ENCODE data around the gene ZNF785.
"Not testable (repeated sequence)": the region's sequence is repeated elsewhere in the genome, so short reads cannot be mapped to it uniquely, and the experiment has no call there.

ZNF785 gene

DNA sequence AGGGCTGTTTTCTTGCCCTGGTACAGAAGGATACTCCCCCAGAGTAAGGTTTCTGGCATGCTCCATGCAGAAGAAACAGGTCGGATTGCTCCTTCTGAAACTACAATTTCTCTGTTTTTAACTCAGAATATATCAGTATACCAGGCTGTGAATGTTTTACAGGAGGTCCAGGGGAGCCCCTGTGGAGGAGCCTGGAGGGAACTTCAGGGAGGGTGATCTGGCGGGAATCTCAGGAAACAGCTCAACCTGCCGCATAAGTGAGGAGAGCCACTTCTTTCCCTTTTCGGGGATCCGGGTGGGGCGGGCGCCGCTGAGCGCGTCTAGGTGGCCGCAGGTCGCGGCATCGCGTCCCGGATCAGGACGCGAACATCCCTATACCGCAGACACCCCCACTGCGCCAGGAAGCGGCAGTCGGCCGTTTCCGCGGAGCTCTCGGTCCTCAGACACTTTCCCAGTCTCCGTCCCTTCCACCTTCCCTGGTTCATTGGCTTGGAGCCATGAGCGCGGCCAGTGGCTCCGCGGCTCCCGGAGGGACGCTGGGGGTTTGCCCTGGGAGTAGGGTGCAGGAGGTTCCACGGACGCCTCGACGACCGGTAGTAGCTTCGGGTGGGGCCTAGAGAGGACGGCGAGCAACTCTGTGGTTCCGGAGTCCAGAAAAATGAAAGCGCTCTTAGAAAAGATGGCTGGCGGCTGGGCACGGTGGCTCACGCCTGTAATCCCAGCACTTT is 24.2 kb downstream of the ZNF785 start:
- peak; percentile 34 for DNase-seq

DNA sequence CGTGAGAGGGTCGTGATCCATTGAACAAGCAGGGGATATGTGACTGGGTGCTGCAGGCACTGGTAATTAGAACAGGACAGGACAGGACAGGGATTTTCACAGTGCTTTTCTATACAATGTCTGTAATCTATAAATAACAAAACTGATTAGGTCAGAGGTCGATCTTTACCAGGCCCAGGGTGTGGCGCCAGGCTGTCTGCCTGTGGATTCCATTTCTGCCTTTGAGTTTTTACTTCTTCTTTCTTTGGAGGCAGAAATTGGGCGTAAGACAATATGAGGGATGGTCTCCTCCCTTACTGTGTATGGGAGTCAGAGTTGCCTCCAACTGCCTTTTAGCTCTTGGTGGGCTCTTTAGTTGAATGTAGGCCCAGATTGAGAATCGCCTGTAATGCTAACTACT is 25.8 kb downstream of the ZNF785 start:
- no peak for DNase-seq

DNA sequence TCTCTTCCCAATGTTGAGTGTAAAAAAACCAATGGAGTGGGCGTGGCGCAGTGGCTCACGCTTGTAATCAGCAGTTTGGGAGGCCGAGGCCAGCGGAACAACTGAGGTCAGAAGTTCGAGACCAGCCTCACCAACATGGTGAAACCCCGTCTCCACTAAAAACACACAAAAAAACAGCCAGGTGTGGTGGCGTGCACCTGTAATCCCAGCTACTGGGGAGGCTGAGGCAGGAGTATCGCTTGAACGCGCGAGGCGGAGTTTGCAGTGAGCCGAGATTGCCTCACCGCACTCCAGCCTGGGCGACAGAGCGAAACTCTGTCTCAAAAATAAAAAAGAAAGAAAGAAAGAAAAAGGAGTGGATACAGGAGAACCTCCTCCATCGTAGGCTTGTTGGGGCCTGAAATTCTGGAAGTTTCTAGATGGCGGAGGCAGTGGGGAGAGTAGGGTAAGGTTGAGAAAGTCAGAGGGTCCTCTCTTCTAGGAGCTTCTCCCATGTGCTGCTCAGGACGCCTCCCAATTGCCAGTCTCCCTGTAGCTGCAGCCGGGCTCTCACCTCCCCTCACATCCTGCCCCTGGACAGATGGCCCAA is 26.6 kb downstream of the ZNF785 start:
- no peak for DNase-seq

DNA sequence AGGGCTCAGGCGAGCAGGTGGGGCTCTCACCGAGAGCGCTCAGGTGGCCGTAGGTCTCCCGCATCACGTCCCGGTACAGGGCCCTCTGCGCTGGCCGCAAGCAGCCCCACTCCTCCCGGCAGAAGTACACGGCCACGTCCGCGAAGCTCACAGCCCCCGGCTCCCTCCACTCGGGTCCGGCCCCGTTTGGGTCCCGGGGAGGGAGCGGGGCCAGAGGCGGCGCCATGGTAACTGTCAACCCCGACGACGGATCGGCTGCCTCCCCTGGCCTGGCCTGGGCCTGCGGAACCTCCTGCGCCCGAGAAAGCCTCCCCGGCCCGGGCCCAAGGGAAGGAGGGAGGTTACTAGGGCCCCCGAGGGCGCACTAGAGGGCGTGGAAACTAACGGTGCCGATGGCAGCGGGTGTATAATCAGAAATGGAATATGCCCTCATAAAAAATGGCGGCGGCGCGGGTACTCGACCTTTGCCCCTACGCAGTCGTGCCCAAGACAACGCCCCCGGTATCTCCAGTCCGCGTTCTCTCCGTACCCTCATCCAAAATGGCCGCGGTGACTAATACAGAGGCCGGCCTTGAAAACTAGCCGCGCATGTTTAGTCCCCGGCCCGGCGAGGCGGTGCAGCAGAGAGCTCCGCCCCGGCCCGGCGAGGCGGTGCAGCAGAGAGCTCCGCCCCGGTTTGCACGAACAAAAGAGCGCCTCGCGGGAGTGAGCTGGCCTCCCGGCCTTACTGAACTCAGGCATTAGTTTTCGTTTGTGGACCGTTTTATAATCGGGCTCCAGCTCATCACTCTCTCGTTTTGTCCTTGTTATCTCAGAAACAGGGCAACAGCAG is 27.3 kb downstream of the ZNF785 start, which contains the start of gene ZNF764:
TSS of gene ZNF764 (minus strand) at position 418 of the 832 bp plus-strand sequence. CDS start at position 226, 192 bp downstream.
- peak; percentile 99 for DNase-seq

DNA sequence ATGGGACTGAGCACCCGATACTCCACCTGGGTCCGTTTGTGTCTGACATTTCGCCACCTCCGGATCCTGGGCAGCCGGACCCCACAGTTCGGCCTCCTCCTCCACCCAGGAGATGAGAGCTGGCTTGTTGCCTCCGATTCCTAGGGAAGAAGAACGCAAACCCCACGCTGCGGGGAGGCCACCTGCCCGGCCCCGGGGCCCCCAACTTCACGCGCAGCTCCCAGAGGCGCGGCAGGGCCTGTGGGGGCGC is 27.9 kb downstream of the ZNF785 start:
- DNase-seq = no peak

DNA sequence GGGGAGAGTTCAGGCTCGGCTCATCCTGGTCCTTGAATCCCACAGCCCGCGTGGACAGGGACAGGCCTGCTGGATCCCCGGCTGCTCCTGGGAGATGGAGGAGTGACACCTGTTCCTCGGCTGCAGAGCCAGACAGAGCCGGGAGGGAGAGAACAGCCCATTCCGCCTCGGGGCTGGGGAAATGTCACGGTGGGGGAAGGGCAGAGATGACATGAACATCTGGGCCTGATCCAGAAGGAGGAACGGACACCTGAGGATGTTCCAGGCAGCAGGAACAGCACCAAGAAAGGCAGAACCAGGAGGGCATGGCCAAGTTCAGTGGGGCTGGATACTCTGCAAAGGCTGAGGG is 29.4 kb downstream of the ZNF785 start:
- DNase-seq = no peak

DNA sequence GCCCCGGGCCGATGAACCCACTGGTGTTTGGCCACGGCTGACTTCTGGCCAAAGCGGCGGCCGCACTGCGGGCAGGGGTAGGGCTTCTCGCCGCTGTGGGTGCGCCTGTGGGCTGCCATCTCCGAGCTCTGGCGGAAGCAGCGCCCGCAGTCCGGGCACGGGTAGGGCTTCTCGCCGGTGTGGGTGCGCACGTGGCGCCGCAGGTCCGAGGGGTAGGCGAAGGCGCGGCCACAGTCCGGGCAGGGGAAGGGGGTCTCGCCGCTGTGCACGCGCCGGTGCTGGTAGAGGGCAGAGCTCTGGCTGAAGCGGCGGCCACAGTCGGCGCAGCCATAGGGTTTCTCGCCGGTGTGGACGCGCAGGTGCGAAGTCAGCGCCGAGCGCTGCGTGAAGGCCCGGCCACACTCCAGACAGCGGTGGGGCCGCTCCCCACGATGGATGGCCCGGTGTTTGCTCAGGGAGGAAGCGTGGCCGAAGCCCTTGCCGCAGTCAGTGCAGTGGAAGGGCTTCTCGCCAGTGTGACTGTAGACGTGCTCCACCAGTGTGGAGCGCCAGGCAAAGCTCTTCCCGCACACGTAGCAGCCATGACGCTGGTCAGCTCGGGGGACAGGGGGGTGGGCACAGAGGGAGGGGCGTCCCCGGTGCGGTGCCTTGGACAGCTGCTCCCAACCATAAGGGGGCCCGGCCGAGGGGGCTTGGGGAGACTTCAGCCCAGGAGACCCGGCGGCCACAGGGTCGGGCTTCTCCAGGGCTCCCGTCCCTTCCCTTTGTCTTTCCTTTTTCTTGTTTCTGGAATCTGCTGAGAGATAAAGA is 30.0 kb downstream of the ZNF785 start:
- no peak for DNase-seq

DNA sequence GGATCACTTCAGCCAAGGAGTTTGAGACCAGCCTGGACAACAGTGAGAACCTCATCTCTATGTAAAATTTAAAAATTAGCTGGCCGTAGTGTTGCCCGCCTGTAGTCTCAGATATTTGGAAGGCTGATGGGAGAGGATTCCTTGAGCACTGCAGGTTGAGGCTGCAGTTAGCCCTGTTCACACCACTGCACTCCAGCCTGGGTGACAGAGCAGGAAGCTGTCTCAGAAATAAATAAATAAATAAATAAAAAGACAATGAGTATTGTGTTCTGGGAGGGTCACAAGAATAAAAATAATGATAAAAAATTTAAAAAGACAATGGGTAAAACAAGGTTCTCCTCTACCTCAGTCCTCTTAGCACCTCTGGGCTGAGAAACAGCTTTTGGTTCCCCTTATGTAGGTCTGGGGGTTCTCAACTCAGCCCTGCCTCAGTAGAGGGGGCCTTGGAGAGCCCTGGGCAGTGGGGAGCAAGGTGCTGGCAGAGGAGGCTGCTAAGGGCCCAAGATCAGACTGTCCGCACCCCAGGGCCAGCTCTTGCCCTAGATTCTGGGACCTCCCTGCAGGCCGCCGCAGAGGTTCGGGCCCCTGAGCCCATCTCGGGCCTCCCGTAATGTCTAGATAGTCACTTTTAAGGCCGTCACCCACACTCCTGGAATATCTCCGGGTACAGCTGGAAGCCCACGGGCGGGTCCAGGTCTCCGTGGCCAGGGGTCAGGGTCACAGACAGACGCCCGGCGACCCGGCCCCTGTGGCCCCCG is 30.8 kb downstream of the ZNF785 start:
- no peak for DNase-seq

DNA sequence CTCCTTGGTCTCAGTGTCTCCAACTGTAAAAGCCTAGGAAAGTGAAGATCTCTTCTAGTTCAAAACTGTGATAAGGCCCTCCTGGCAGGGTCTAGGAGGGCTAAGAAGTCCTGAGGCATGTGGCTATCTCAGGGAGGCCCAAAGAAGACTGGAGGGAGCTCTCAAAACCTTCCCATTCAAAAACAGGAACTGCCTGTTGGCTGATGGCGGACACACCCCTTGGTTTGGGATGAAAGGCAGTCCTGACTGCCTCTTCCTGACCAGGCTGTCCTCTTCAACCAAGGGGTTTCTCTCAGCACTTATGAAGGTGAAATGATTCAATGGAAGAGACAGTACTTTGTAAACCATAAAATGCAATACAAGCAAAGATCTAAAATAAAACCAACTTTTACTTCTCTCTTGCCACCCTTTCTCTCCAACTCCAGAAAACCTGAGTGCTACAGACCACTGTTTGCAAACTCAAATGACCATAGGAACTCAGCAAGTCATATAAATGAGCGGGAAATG is 32.1 kb downstream of the ZNF785 start:
- no peak for DNase-seq

DNA sequence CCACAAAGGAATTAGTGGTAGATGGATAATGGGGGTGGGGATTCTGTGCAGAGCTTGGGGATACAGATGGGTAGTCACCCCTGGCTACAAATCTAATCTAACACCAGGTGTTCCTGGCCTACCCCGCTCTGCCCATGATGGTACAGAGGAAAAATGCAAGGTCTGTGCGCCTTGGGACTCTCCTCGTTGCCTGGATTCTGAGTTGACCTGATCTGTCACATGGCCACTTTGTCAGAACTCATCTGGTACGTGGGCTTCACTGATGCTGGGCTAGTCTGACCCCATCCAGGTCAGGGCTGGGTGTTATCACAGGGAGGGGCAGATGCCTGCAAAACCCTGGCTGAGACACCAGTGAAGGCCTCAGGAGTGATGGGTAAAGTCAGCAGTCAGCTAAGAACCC is 32.5 kb downstream of the ZNF785 start:
- no peak for DNase-seq

DNA sequence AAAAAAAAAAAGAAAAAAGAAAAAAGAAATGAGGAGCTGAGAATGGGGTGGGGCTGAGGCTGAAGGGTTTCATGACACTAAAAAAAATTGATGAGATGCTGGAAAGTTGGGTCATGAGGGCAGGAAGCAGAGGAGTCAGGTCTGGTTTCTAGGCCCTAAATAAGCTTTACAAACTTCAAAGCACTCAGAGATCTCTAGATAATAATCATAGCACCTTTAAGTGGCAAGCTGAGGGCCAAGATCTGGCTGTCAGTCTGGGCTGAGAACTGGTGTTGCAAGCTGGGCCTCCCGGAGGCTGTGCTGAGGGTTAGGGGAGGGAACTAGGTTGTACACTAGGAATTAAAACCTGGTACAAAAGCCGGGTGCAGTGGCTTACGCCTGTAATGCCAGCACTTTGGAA is 33.7 kb downstream of the ZNF785 start:
- peak; percentile 82 for DNase-seq

DNA sequence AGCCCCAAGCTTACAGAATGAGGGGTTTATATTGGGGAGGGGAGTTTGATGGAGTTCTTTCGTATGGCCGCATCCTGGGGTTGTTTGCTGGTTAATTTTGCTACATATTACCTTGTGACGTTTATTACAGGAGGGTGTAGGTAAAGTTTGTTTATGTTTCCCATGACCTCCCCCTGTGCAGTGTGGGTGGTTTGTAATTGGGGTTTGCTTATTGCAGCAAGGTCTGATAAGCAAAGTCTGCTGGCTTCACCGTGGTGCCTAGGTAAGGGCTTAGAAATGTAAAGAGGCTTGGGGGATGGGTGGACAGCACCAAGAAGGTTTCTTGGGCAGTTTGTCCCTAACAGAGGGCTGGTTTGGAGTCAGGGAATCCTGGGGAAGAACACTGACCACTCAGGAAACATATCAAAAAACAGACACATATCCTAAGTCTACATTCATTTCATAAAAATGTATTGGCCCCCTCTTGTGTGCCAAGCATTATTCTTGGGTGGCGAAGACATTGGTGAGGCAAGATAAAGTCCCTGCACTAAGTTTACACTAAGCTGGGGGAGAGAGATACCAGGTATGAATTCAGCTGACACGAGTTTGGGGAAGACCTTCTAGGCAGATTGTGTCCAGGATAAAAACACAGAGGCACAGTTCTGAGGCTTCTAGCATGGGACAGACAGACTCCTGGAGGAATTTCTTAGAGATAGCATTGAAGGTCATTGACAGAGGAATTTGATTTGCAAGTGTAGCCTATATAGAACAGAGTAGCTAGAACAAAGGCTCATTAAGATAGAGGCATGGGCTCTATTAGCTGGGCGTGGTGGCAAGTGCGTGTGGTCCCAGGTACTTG is 36.9 kb downstream of the ZNF785 start:
- no peak for DNase-seq

DNA sequence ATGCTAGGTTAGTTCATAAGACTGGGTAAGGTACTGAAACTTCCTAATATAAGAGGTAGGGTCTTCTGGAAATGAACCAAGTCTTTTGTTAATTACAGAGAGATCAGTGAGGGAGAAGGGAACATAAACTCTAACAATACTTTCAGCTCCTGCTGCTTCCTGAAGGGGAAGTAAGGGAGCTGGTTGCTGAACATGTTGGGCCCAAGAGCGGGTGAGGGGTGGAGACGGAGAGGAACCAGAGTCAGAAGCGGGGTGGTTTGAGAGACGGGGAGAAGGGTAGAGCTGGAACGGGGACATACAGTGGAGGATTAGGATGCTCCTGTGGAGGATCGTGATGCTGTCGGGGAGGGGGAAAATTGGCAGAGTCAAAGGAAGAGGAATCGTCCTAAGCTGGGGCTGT is 39.4 kb downstream of the ZNF785 start:
- DNase-seq = no peak

DNA sequence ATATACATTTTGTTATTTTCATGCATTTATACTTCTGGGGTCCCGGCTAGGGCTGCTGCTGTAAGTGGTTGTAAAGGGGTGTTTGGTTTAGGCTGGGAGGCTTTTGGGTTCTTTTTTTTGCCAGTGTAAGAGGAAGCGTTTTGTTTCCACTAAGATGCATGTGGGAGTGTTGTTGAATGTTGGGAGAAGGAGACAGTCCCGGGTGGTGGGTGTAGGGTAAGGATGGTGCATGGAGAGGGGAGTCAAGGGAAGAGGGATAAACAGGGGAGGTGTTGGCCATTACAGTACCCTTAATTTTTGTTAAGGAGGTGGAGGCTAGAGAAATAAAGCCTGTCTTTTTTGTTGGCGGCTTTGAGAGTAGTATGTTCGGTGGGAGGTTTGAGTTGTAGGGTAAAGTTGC is 42.4 kb downstream of the ZNF785 start:
- DNase-seq = no peak

DNA sequence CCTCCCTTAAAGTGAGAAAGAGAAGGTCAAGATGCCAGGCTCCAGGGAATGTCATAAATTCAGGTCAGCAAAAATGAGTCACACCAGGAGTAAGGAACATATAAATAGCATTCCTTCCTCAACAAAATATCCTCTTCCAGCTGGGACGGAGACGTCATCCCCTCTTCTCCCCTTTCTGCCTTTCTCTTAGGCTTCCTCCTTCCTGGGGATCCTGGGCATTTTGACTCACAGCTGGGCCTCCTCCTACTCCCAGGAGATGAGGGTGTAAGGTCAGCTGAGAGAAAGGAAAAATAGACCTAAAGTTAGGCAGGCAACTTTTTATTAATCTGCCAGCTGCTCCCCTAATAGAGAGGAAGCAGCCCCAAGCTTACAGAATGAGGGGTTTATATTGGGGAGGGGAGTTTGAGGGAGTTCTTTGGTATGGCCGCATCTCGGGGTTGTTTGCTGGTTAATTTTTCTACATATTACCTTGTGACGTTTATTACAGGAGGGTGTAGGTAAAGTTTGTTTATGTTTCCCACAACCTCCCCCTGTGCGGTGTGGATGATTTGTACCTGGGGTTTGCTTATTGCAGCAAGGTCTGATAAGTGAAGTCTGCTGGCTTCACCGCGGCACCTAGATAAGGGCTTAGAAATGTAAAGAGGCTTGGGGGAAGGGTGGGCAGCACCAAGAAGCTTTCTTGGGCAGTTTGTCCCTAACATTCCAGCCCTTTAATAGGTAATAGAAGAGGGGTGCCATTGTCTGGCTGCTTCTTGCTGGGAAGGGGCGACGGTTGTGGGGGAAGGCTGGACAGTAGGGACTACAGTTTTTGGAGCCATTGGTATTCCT is 43.8 kb downstream of the ZNF785 start:
- no peak for DNase-seq

DNA sequence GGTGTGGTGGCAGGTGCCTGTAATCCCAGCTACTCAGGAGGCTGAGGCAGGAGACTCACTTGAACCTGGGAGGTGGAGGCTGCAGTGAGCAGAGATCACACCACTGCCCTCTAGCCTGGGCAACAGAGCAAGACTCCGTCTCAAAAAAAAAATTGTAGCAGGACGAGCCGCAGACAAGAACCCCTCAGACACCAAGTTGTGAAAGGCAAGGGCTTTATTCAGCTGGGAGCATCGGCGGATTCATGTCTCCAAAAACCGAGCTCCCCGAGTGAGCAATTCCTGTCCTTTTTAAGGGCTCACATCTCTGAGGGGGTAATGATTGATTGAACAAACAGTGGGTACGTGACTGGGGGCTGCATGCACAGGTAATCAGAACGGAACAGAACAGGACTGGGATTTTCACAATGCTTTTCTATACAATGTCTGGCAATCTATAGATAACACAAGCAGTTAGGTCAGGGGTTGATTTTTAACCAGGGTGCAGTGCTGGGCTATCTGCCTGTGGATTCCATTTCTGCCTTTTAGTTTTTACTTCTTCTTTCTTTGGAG is 44.5 kb downstream of the ZNF785 start:
- DNase-seq = not testable (repeated sequence)

DNA sequence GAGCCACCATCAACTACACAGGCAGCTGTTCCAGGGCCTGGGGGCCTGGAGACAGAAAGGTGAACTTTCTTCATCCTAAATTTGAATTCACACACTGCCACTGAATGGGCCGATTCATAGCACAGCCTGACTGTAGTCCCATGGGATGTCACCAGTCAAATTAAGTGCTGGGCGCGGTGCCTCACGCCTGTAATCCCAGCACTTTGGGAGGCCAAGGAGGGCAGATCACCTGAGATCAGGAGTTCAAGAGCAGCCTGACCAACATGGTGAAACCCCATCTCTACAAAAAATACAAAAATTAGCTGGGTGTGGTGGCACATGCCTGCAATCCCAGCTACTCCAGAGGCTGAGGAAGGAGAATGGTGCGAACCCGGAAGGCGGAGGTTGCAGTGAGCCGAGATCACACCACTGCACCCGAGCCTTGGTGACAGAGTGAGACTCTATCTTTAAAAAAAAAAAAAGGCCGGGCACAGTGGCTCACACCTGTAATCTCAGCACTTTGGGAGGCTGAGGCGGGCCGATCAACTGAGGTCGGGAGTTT is 45.4 kb downstream of the ZNF785 start:
- not testable (repeated sequence) for DNase-seq

DNA sequence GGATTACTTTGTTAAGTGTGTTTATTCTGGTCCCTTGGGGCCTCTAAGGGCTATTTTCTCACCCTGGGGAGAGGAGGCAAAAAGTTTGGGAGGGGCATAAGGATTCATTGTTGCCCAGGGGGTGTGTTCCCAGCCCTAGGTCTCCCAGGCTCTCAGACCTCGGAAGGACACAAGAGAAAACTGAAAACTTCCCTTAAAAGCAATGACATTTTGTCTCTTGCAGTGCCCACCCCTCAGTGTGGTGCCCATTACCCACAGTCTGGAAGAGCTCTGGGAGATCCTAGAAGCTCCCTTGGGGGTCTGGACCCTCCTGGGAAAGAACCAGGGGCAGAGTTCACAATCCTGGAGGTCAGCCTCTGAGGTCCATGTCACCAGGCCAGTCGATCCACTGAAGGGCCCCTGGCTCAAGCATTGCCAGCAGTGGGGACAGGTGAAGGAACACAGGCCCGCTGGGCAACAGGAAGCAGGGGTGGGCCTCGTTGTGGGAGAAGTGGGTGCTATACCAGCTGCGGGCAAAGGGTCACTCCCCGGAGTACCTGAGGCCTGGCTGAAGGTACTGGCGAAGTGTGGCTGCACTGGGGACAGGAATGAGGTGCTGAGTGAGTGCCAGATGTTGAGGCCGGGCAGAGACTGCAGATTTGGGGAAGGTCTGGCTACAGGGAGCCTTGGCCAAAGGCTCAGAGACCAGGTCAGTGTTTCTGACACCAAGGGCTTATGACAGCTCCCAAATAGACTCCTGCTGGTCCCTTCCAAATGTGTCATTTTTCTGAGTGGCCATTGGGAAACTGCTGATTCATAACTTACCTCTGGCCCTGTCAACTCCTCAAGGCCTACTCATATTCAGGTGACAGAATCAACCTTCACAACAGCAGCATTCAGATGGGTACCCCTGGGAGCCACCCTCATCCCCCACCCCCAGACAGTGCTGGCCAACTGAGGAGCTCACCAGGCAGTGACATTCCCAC is 46.2 kb downstream of the ZNF785 start:
- no peak for DNase-seq

Data from activated CD4-positive, alpha-beta T cell treated with anti-CD3 and anti-CD28 coated beads, Interleukin-10, Interleukin-2, amounts not matched to agents 100 ng/mL and 50 ng/mL, durations not matched to agents 16 hours and 8 hours (primary cell).